HepG2 (cell line): ENCODE data around the gene NAIF1. TPM values are rescaled to one million over a fixed set of nuclear protein-coding genes. Genes with fewer than 3 reads are reported as not detected.

Experiments used
- AHR ChIP-seq: IDR thresholded peaks from 2 replicates; pipeline ENCODE4 v1.6.1; 2018; ENCODE audit warnings: missing genetic modification reagents, missing compliant biosample characterization
- ATAD3A ChIP-seq: sonication (generic); formaldehyde crosslinking; IDR thresholded peaks from 2 replicates; pipeline ENCODE4 v1.4.0; 2020; ENCODE audit warnings: missing genetic modification reagents
- MED8 ChIP-seq: sonication (generic); formaldehyde crosslinking; IDR thresholded peaks from 2 replicates; pipeline ENCODE4 v1.8.1; 2023; ENCODE audit warnings: mild to moderate bottlenecking, missing genetic modification reagents; ENCODE audit not compliant: insufficient replicate concordance
- ZNF562 ChIP-seq: sonication (generic); formaldehyde crosslinking; IDR thresholded peaks from 2 replicates; pipeline ENCODE4 v1.8.0; 2022; ENCODE audit warnings: missing genetic modification reagents, borderline replicate concordance
- ZNF598 ChIP-seq: sonication (generic); formaldehyde crosslinking; IDR thresholded peaks from 2 replicates; pipeline ENCODE4 v1.5.1; 2020; ENCODE audit warnings: mild to moderate bottlenecking, missing genetic modification reagents, borderline replicate concordance
- polyA plus RNA-seq, 8 experiments: library from polyadenylated mRNA; depleted of rRNA in 3 of 8; stranded (reverse) in 7 of 8; unstranded in 1 of 8; fragments of >200 nt; fragmentation: Illumina TruSeq in 4 of 8; extraction: Trizol in 4 of 8; gene quantifications; 2 replicates each; pipeline versions ENCODE4 v1.2.1 to v1.2.3, GENCODE V29; 2011 to 2016; ENCODE audit warnings: low read depth in 4 of 8, missing spikeins in 1 of 8, mixed read lengths in 1 of 8; ENCODE audit not compliant: insufficient read depth in 1 of 8
- total RNA-seq, 5 experiments: library from RNA; depleted of rRNA; stranded (reverse); fragments of >200 nt; fragmentation: Illumina TruSeq; extraction: Trizol; gene quantifications; 2 replicates each; pipeline ENCODE4 v1.2.3, GENCODE V29; 2016; ENCODE audit warnings: low read depth in 1 of 5
- TF ChIP-seq, protein P1 (sequence below): sonication (generic); formaldehyde crosslinking; IDR thresholded peaks from 2 replicates; pipeline ENCODE4 v1.5.1; 2020; ENCODE audit warnings: mild to moderate bottlenecking, missing genetic modification reagents, moderate library complexity
- TF ChIP-seq, protein P2 (sequence below): sonication (generic); formaldehyde crosslinking; IDR thresholded peaks from 2 replicates; pipeline ENCODE4 v1.4.0; 2020; ENCODE audit warnings: mild to moderate bottlenecking, missing genetic modification reagents
- TF ChIP-seq, protein P3 (sequence below): sonication (generic); formaldehyde crosslinking; IDR thresholded peaks from 2 replicates; pipeline ENCODE4 v1.8.1; 2023; ENCODE audit warnings: mild to moderate bottlenecking, missing genetic modification reagents
- TF ChIP-seq, protein P4 (sequence below): sonication (generic); formaldehyde crosslinking; IDR thresholded peaks from 2 replicates; pipeline ENCODE4 v1.9.0; 2021; ENCODE audit warnings: mild to moderate bottlenecking, missing genetic modification reagents
- TF ChIP-seq, protein P5 (sequence below): sonication (generic); formaldehyde crosslinking; IDR thresholded peaks from 2 replicates; pipeline ENCODE4 v1.4.0; 2020; ENCODE audit warnings: missing genetic modification reagents
- TF ChIP-seq, protein P6 (sequence below): sonication (generic); formaldehyde crosslinking; IDR thresholded peaks from 2 replicates; pipeline ENCODE4 v1.4.0; 2020; ENCODE audit warnings: mild to moderate bottlenecking, low read depth, missing genetic modification reagents

The NAIF1 gene
- total and polyA plus RNA-seq, 2 of the 13 experiments (the other 11 are each of a cell fraction or from before 2014, with no cell fraction given) = 6.0 to 6.9 TPM

DNA sequence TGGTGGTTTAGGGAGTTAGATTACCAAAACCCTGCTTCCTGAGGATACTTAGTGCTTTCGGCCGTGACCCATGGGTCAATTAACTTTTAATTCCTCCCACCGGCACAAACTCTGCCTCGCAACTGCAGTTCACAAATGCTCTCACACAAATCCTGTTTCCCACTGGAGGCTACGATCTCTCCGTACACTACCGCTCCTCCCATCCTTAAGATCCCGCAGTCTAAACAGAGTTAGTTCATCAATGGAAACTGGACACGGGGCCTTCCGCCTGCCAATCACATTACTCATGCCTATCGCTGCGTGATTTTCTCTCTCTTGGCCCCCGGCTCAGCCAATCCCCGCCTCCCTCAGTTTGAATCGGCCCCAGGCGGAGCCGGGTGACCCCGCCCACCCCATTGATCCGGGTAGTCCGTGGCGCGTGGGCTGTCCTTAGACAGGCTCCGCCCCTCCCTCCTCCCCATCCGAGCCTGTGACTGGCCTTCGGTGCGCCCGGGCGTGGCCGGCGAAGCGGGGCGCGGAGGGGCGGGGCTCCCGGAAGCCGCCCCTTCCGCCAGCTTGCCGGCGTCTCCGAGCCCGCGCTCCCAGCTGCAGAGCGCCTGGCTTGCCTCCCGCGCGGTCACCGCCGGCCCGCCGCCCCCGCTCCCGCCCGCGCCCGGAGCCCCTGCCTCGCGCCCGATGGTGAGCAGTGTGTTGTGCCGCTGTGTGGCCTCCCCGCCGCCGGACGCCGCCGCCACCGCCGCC lies 695 bp upstream of the NAIF1 start, which contains the start of gene SLC25A25 (continued):
- TF ChIP-seq, protein P1, sequence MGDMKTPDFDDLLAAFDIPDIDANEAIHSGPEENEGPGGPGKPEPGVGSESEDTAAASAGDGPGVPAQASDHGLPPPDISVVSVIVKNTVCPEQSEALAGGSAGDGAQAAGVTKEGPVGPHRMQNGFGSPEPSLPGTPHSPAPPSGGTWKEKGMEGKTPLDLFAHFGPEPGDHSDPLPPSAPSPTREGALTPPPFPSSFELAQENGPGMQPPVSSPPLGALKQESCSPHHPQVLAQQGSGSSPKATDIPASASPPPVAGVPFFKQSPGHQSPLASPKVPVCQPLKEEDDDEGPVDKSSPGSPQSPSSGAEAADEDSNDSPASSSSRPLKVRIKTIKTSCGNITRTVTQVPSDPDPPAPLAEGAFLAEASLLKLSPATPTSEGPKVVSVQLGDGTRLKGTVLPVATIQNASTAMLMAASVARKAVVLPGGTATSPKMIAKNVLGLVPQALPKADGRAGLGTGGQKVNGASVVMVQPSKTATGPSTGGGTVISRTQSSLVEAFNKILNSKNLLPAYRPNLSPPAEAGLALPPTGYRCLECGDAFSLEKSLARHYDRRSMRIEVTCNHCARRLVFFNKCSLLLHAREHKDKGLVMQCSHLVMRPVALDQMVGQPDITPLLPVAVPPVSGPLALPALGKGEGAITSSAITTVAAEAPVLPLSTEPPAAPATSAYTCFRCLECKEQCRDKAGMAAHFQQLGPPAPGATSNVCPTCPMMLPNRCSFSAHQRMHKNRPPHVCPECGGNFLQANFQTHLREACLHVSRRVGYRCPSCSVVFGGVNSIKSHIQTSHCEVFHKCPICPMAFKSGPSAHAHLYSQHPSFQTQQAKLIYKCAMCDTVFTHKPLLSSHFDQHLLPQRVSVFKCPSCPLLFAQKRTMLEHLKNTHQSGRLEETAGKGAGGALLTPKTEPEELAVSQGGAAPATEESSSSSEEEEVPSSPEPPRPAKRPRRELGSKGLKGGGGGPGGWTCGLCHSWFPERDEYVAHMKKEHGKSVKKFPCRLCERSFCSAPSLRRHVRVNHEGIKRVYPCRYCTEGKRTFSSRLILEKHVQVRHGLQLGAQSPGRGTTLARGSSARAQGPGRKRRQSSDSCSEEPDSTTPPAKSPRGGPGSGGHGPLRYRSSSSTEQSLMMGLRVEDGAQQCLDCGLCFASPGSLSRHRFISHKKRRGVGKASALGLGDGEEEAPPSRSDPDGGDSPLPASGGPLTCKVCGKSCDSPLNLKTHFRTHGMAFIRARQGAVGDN = no peak
- TF ChIP-seq, protein P2, sequence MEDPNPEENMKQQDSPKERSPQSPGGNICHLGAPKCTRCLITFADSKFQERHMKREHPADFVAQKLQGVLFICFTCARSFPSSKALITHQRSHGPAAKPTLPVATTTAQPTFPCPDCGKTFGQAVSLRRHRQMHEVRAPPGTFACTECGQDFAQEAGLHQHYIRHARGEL = no peak
- TF ChIP-seq ZNF598 (CRISPR knock-in tag) = 0 out of 2 replicates have a peak, but pooled peaks have one; percentile 3
- no peak for TF ChIP-seq ATAD3A (CRISPR knock-in tag)
- TF ChIP-seq MED8 (CRISPR knock-in tag) = no peak
- TF ChIP-seq, protein P3, sequence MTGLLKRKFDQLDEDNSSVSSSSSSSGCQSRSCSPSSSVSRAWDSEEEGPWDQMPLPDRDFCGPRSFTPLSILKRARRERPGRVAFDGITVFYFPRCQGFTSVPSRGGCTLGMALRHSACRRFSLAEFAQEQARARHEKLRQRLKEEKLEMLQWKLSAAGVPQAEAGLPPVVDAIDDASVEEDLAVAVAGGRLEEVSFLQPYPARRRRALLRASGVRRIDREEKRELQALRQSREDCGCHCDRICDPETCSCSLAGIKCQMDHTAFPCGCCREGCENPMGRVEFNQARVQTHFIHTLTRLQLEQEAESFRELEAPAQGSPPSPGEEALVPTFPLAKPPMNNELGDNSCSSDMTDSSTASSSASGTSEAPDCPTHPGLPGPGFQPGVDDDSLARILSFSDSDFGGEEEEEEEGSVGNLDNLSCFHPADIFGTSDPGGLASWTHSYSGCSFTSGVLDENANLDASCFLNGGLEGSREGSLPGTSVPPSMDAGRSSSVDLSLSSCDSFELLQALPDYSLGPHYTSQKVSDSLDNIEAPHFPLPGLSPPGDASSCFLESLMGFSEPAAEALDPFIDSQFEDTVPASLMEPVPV (CRISPR knock-in tag) = no peak
- TF ChIP-seq ZNF562 (CRISPR knock-in tag) = no peak
- TF ChIP-seq AHR = no peak
- TF ChIP-seq, protein P4, sequence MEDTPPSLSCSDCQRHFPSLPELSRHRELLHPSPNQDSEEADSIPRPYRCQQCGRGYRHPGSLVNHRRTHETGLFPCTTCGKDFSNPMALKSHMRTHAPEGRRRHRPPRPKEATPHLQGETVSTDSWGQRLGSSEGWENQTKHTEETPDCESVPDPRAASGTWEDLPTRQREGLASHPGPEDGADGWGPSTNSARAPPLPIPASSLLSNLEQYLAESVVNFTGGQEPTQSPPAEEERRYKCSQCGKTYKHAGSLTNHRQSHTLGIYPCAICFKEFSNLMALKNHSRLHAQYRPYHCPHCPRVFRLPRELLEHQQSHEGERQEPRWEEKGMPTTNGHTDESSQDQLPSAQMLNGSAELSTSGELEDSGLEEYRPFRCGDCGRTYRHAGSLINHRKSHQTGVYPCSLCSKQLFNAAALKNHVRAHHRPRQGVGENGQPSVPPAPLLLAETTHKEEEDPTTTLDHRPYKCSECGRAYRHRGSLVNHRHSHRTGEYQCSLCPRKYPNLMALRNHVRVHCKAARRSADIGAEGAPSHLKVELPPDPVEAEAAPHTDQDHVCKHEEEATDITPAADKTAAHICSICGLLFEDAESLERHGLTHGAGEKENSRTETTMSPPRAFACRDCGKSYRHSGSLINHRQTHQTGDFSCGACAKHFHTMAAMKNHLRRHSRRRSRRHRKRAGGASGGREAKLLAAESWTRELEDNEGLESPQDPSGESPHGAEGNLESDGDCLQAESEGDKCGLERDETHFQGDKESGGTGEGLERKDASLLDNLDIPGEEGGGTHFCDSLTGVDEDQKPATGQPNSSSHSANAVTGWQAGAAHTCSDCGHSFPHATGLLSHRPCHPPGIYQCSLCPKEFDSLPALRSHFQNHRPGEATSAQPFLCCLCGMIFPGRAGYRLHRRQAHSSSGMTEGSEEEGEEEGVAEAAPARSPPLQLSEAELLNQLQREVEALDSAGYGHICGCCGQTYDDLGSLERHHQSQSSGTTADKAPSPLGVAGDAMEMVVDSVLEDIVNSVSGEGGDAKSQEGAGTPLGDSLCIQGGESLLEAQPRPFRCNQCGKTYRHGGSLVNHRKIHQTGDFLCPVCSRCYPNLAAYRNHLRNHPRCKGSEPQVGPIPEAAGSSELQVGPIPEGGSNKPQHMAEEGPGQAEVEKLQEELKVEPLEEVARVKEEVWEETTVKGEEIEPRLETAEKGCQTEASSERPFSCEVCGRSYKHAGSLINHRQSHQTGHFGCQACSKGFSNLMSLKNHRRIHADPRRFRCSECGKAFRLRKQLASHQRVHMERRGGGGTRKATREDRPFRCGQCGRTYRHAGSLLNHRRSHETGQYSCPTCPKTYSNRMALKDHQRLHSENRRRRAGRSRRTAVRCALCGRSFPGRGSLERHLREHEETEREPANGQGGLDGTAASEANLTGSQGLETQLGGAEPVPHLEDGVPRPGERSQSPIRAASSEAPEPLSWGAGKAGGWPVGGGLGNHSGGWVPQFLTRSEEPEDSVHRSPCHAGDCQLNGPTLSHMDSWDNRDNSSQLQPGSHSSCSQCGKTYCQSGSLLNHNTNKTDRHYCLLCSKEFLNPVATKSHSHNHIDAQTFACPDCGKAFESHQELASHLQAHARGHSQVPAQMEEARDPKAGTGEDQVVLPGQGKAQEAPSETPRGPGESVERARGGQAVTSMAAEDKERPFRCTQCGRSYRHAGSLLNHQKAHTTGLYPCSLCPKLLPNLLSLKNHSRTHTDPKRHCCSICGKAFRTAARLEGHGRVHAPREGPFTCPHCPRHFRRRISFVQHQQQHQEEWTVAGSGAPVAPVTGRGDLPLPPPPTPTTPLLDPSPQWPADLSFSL (CRISPR knock-in tag) = no peak
- TF ChIP-seq, protein P5, sequence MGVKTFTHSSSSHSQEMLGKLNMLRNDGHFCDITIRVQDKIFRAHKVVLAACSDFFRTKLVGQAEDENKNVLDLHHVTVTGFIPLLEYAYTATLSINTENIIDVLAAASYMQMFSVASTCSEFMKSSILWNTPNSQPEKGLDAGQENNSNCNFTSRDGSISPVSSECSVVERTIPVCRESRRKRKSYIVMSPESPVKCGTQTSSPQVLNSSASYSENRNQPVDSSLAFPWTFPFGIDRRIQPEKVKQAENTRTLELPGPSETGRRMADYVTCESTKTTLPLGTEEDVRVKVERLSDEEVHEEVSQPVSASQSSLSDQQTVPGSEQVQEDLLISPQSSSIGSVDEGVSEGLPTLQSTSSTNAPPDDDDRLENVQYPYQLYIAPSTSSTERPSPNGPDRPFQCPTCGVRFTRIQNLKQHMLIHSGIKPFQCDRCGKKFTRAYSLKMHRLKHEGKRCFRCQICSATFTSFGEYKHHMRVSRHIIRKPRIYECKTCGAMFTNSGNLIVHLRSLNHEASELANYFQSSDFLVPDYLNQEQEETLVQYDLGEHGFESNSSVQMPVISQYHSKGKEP (CRISPR knock-in tag) = no peak
- TF ChIP-seq, protein P6, sequence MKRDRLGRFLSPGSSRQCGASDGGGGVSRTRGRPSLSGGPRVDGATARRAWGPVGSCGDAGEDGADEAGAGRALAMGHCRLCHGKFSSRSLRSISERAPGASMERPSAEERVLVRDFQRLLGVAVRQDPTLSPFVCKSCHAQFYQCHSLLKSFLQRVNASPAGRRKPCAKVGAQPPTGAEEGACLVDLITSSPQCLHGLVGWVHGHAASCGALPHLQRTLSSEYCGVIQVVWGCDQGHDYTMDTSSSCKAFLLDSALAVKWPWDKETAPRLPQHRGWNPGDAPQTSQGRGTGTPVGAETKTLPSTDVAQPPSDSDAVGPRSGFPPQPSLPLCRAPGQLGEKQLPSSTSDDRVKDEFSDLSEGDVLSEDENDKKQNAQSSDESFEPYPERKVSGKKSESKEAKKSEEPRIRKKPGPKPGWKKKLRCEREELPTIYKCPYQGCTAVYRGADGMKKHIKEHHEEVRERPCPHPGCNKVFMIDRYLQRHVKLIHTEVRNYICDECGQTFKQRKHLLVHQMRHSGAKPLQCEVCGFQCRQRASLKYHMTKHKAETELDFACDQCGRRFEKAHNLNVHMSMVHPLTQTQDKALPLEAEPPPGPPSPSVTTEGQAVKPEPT = no peak
